ENCODE measurements around the gene EIF2D.

- TF ChIP-seq EZH2 (IDR thresholded peaks at IDR 0.05; ENCODE audit: insufficient read depth, poor library complexity, severe bottlenecking) (no peak), EZH2phosphoT487 (IDR thresholded peaks at IDR 0.05; ENCODE audit: insufficient read depth, low read depth) (no peak)
These were observed 38.9 kb downstream of the EIF2D start for GRCh38 chr1:206573319-206573718.

Measured in GM23248 (cell line).